B cell (primary cell): ENCODE results near the gene FGF21.

Experiments
- CTCF ChIP-seq: fragments of 200-600 bp; IDR thresholded peaks from one replicate; pipeline ENCODE4 v1.8.0; 2022; ENCODE audit warnings: antibody characterized with exemption, mild to moderate bottlenecking
- EZH2 ChIP-seq: IDR thresholded peaks from 2 replicates; pipeline ENCODE4 v1.6.1; 2012; ENCODE audit warnings: borderline replicate concordance, low read depth, mild to moderate bottlenecking, moderate library complexity, low read length; ENCODE audit not compliant: insufficient read depth, poor library complexity, severe bottlenecking

GRCh38 chr19:48731452-48731851 lies 23.9 kb upstream of the FGF21 start:
- TF ChIP-seq CTCF (no peak), EZH2 (no peak)
